WTC11 (cell line): ENCODE data around the gene HSPG2. TPM values are rescaled to one million over a fixed set of nuclear protein-coding genes. Genes with fewer than 3 reads are reported as not detected.

Experiments
- ATAC-seq: fragments of 200-7000 bp; cut with Tn5 transposase; 2 replicates; pipeline ENCODE4 v1.10.0; 2021; ENCODE audit warnings: mild to moderate bottlenecking, moderate library complexity
- CTCF ChIA-PET: fragments of 300-600 bp; sonication (Branson Sonifier 250); formaldehyde crosslinking; loops from one replicate; lab custom pipeline; 2021; ENCODE audit warnings: antibody characterized with exemption; lab: Charles Lee
- POLR2A ChIA-PET: fragments of 350-600 bp; sonication (Branson Sonifier 250); formaldehyde crosslinking; loops from one replicate; lab custom pipeline; 2021; ENCODE audit warnings: antibody characterized with exemption; lab: Charles Lee
- DNase-seq: peaks from one replicate; pipeline ENCODE4 v3.0.0; 2021; ENCODE audit warnings: low spot score
- H3K27ac Mint-ChIP-seq: 2 replicates; pipeline ENCODE4 v1.8.0; 2021; ENCODE audit warnings: mixed read lengths
- H3K27me3 Mint-ChIP-seq: 2 replicates; pipeline ENCODE4 v1.8.0; 2021; ENCODE audit warnings: low read depth, mild to moderate bottlenecking, moderate library complexity, mixed read lengths
- H3K36me3 Mint-ChIP-seq: 2 replicates; pipeline ENCODE4 v1.8.0; 2021; ENCODE audit warnings: mixed read lengths
- H3K4me1 Mint-ChIP-seq: 2 replicates; pipeline ENCODE4 v1.8.0; 2022; ENCODE audit warnings: mixed read lengths
- H3K4me3 Mint-ChIP-seq: 2 replicates; pipeline ENCODE4 v1.8.0; 2021; ENCODE audit warnings: mild to moderate bottlenecking, moderate library complexity, mixed read lengths
- H3K9me3 Mint-ChIP-seq: 2 replicates; pipeline ENCODE4 v1.8.0; 2021; ENCODE audit warnings: mixed read lengths
- CBFB ChIP-seq: sonication (generic); formaldehyde crosslinking; IDR thresholded peaks from 2 replicates; pipeline ENCODE4 v1.8.1; 2022; ENCODE audit warnings: mild to moderate bottlenecking, low read depth, missing genetic modification reagents
- FOXJ3 ChIP-seq: sonication (generic); formaldehyde crosslinking; IDR thresholded peaks from 2 replicates; pipeline ENCODE4 v1.9.0; 2021; ENCODE audit warnings: missing genetic modification reagents, mild to moderate bottlenecking, borderline replicate concordance
- NFYB ChIP-seq: sonication (generic); formaldehyde crosslinking; conservative IDR thresholded peaks from 2 replicates; pipeline ENCODE4 v1.8.0; 2022; ENCODE audit warnings: low read depth, missing genetic modification reagents
- PRDM15 ChIP-seq: sonication (generic); formaldehyde crosslinking; IDR thresholded peaks from 2 replicates; pipeline ENCODE4 v1.8.0; 2022; ENCODE audit warnings: missing genetic modification reagents
- RELA ChIP-seq: sonication (generic); formaldehyde crosslinking; IDR thresholded peaks from 2 replicates; pipeline ENCODE4 v1.8.1; 2022; ENCODE audit warnings: missing genetic modification reagents, mild to moderate bottlenecking, borderline replicate concordance
- RORB ChIP-seq: fragments of 250-450 bp; sonication (Bioruptor Pico); IDR thresholded peaks from 2 replicates; pipeline ENCODE4 v1.9.0; 2021; ENCODE audit warnings: mild to moderate bottlenecking
- SP1 ChIP-seq: sonication (generic); formaldehyde crosslinking; conservative IDR thresholded peaks from 2 replicates; pipeline ENCODE4 v1.8.1; 2022; ENCODE audit warnings: missing genetic modification reagents
- TEAD1 ChIP-seq: sonication (generic); formaldehyde crosslinking; IDR thresholded peaks from 2 replicates; pipeline ENCODE4 v1.8.0; 2022; ENCODE audit warnings: mild to moderate bottlenecking, missing genetic modification reagents
- ZMAT4 ChIP-seq: fragments of 250-450 bp; sonication (Bioruptor Pico); IDR thresholded peaks from 2 replicates; pipeline ENCODE4 v1.9.0; 2021; ENCODE audit warnings: mild to moderate bottlenecking
- ZNF232 ChIP-seq: sonication (generic); formaldehyde crosslinking; IDR thresholded peaks from 2 replicates; pipeline ENCODE4 v1.8.0; 2022; ENCODE audit warnings: mild to moderate bottlenecking, missing genetic modification reagents
- ZNF532 ChIP-seq: fragments of 250-450 bp; sonication (Bioruptor Pico); IDR thresholded peaks from 2 replicates; pipeline ENCODE4 v1.9.0; 2021; ENCODE audit warnings: mild to moderate bottlenecking, borderline replicate concordance
- total RNA-seq: library from RNA; stranded (reverse); gene quantifications from 3 replicates; pipeline ENCODE4 v1.2.3, GENCODE V29; 2021
- TF ChIP-seq, protein P1 (sequence below): sonication (generic); formaldehyde crosslinking; IDR thresholded peaks from 2 replicates; pipeline ENCODE4 v1.8.0; 2022; ENCODE audit warnings: mild to moderate bottlenecking, missing genetic modification reagents

HSPG2 gene
- total RNA-seq, 1 experiment from 2014 or later: 120 TPM

DNA sequence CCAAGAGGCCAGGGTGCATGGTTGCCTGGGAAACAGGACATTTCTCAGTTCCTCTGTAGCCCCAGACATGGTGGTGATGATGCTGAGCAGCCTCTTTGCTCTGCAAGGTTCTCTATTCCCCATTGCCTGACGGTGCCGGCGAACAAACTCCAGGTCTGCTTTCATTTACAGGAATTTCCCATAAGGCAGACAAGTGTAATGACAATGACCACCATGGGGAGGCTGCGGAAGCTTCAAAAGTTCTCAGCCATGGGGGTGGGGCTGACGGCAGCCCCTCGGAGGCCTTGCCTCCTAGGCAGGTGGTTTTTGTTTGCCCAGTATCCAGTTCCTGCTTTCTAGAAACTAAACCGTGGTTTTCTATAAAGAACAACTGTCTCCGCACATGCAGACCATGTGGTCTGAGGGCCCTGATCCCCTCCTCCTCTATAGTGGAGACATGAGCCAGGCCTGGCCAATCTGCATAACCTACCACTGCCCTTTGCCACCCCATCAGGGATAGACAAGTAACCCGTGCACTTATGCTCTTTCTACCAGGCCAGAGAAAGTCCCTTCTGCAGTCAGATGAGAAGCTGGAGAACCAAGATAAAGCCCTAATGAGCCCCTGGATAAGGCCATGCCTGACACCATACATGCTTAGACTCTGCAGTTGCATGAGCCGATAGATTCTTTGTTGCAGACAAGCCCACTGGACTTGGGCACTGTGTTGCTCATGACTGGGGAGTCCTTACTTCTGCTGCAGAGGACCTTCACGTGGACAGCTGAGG is 71.0 kb downstream of the HSPG2 start:
- TF ChIP-seq RORB (CRISPR knock-in tag) (no peak), PRDM15 (CRISPR knock-in tag) (no peak), NFYB (CRISPR knock-in tag) (no peak), FOXJ3 (CRISPR knock-in tag) (no peak), ZNF232 (CRISPR knock-in tag) (no peak), CBFB (CRISPR knock-in tag) (no peak)
- H3K36me3 Mint-ChIP-seq: peaks cover 32% of the 10 kb centered on the region
- peak; percentile 84 for ATAC-seq
- ChIA-PET POLR2A (no interaction called here), CTCF (interaction anchor here (0.7 to 1.3 kb wide), 3 partner anchors 16 to 48 kb away, joined by 3 to 13 read pairs (median 3); no protein-coding TSS in a partner anchor)
- DNase-seq: peak; percentile 65
- H3K27me3 Mint-ChIP-seq: no peaks in the 10 kb centered on the region
- H3K4me1 Mint-ChIP-seq: peaks cover 23% of the 10 kb centered on the region
- H3K27ac Mint-ChIP-seq: peak overlapping the region; percentile 92
- no peak overlapping the region for H3K4me3 Mint-ChIP-seq
- no peaks in the 10 kb centered on the region for H3K9me3 Mint-ChIP-seq

DNA sequence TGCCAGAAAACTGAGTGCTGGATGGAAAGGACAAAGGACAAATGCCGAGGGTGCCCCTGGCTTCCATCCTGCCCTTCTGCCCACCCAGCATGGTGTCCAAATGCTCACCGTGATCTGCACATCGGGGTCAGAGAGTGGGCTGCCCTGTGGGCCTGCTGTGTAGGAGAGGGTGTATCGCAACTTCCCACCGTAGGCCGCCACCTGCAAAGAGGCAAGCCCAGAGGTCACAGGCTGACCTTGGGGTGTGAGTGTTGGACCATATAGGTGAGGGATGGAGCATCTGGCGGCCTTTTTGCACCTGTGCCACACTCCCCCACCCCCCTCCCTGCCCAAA is 71.5 kb downstream of the HSPG2 start:
- Mint-ChIP-seq H3K27me3 (no peaks in the 10 kb centered on the region), H3K4me1 (peaks cover 23% of the 10 kb centered on the region), H3K36me3 (peaks cover 35% of the 10 kb centered on the region), H3K4me3 (no peak overlapping the region), H3K9me3 (no peaks in the 10 kb centered on the region), H3K27ac (no peak overlapping the region)
- ATAC-seq: no peak; the same call in 1 of the 2 replicates
- DNase-seq: no peak
- no peak for TF ChIP-seq TEAD1 (CRISPR knock-in tag)
- TF ChIP-seq ZMAT4 (CRISPR knock-in tag): no peak
- TF ChIP-seq RELA (CRISPR knock-in tag): no peak
- CTCF ChIA-PET: interaction anchor here (0.7 to 1.3 kb wide), 3 partner anchors 16 to 49 kb away, joined by 3 to 13 read pairs (median 3); no protein-coding TSS in a partner anchor
- POLR2A ChIA-PET: no interaction called here

DNA sequence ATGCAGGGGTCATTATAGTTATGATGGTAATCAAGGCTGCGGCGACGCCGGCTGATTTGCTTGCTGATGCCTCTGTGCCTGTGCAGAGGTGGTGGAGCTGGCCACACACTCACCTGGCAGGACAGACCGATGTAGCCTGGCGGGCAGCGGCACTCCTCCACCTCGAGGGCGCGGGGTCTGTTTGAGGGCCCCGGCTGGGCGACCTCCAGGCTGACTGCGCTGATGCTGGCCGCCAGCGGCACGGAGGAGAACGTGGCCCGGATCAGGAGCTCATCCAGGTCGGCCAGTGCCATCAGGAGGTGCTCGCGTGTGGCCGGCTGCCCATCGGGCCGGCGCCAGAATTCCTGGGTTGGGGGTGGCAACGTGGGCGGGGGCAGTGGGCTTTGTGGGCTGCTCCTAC is 72.4 kb downstream of the HSPG2 start:
- no peaks in the 10 kb centered on the region for H3K9me3 Mint-ChIP-seq
- ATAC-seq (no peak), DNase-seq (no peak)
- CTCF ChIA-PET: interaction anchor here (0.7 kb wide), 1 partner anchor 17 kb away, joined by 3 read pairs; no protein-coding TSS in a partner anchor
- POLR2A ChIA-PET: no interaction called here
- peaks cover 23% of the 10 kb centered on the region for H3K4me1 Mint-ChIP-seq
- H3K27me3 Mint-ChIP-seq: no peaks in the 10 kb centered on the region
- H3K4me3 Mint-ChIP-seq: no peak overlapping the region
- peaks cover 34% of the 10 kb centered on the region for H3K36me3 Mint-ChIP-seq
- no peak overlapping the region for H3K27ac Mint-ChIP-seq
- TF ChIP-seq, protein P1, sequence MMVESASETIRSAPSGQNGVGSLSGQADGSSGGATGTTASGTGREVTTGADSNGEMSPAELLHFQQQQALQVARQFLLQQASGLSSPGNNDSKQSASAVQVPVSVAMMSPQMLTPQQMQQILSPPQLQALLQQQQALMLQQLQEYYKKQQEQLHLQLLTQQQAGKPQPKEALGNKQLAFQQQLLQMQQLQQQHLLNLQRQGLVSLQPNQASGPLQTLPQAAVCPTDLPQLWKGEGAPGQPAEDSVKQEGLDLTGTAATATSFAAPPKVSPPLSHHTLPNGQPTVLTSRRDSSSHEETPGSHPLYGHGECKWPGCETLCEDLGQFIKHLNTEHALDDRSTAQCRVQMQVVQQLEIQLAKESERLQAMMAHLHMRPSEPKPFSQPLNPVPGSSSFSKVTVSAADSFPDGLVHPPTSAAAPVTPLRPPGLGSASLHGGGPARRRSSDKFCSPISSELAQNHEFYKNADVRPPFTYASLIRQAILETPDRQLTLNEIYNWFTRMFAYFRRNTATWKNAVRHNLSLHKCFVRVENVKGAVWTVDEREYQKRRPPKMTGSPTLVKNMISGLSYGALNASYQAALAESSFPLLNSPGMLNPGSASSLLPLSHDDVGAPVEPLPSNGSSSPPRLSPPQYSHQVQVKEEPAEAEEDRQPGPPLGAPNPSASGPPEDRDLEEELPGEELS (CRISPR knock-in tag): no peak
- TF ChIP-seq RORB (CRISPR knock-in tag): no peak
- TF ChIP-seq SP1 (CRISPR knock-in tag): no peak
- no peak for TF ChIP-seq ZNF532 (CRISPR knock-in tag)
- TF ChIP-seq, all 79 proteins: peak for 0
